ENCODE results near the gene HIVEP1.

GRCh38 chr6:12118607-12119006 is 106.5 kb downstream of the HIVEP1 start:
- TF ChIP-seq CTCF (conservative IDR thresholded peaks at IDR 0.05) (no peak), EZH2 (IDR thresholded peaks at IDR 0.05; ENCODE audit: low read depth) (no peak)

Measured in PC-9 (cell line).